ENCODE data around the gene ITIH3.
"Not testable (repeated sequence)": the region's sequence is repeated elsewhere in the genome, so short reads cannot be mapped to it uniquely, and the experiment has no call there.

Gene ITIH3

GRCh38 chr3:52775877-52776276 lies 18.7 kb upstream of the ITIH3 start:
- DNase-seq (ENCODE audit: low spot score): no peak

GRCh38 chr3:52776486-52776885 lies 18.1 kb upstream of the ITIH3 start:
- DNase-seq (ENCODE audit: low spot score): not testable (repeated sequence)

More at GRCh38 chr3:52775877-52776276, 18.7 kb upstream of the ITIH3 start:
- TF ChIP-seq, protein P1, sequence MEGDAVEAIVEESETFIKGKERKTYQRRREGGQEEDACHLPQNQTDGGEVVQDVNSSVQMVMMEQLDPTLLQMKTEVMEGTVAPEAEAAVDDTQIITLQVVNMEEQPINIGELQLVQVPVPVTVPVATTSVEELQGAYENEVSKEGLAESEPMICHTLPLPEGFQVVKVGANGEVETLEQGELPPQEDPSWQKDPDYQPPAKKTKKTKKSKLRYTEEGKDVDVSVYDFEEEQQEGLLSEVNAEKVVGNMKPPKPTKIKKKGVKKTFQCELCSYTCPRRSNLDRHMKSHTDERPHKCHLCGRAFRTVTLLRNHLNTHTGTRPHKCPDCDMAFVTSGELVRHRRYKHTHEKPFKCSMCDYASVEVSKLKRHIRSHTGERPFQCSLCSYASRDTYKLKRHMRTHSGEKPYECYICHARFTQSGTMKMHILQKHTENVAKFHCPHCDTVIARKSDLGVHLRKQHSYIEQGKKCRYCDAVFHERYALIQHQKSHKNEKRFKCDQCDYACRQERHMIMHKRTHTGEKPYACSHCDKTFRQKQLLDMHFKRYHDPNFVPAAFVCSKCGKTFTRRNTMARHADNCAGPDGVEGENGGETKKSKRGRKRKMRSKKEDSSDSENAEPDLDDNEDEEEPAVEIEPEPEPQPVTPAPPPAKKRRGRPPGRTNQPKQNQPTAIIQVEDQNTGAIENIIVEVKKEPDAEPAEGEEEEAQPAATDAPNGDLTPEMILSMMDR (IDR thresholded peaks at IDR 0.05; ENCODE audit: extremely low read depth, missing control alignments): no peak

GRCh38 chr3:52777127-52777958 lies 17.3 kb upstream of the ITIH3 start, which contains the start of gene ITIH1:
ITIH1 (plus strand) TSS chr3:52777599; CDS start chr3:52777616, 17 bp downstream.
- TF ChIP-seq, protein P1 (IDR thresholded peaks at IDR 0.05; ENCODE audit: extremely low read depth, missing control alignments): no peak
- DNase-seq (ENCODE audit: low spot score): no peak

- TF ChIP-seq, protein P1 (IDR thresholded peaks at IDR 0.05; ENCODE audit: extremely low read depth, missing control alignments): no peak
- no peak for DNase-seq (ENCODE audit: low spot score)
Observed at GRCh38 chr3:52777959-52778805, 16.4 kb upstream of the ITIH3 start.

DNA sequence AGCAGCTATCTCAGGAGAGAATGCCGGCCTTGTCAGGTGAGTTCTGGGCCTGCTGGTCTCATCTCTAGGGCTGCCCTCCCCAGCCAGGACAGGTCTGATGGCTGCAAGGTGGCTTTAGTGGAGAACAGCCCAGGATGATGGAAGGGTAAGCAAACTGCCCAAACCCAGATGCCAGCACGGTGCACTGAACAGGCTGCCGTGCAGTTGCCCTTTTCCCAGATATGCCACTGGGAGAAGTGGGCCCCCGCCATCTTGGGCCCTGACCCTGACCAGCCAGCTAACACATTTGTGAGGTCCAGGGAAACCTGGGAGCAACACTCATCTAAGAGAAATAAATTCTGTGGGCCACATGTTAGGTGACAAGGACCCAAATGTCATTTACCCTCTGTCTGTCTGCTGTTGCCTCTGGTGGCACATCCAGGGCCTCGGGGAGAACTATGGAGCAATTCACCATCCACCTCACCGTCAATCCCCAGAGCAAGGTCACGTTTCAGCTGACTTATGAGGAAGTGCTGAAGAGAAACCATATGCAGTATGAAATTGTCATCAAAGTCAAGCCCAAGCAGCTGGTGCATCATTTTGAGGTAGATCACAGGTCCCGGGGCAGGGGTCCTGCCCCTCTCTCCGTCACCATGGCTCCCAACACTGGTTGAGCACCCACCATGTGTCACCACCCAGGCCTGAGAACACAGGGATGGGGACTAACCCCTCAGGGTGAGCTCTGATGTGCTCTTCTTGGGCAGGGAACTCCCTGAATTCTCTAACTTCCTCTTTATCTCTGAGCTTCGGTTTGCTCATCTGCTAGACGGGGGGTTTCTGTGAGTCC lies 15.4 kb upstream of the ITIH3 start:
- DNase-seq (ENCODE audit: low spot score): peak; percentile 79
- TF ChIP-seq, protein P1 (IDR thresholded peaks at IDR 0.05; ENCODE audit: extremely low read depth, missing control alignments): no peak

- DNase-seq (ENCODE audit: low spot score): no peak
- TF ChIP-seq, protein P1 (IDR thresholded peaks at IDR 0.05; ENCODE audit: extremely low read depth, missing control alignments): no peak
Observed at GRCh38 chr3:52779837-52780585, 14.6 kb upstream of the ITIH3 start.

DNA sequence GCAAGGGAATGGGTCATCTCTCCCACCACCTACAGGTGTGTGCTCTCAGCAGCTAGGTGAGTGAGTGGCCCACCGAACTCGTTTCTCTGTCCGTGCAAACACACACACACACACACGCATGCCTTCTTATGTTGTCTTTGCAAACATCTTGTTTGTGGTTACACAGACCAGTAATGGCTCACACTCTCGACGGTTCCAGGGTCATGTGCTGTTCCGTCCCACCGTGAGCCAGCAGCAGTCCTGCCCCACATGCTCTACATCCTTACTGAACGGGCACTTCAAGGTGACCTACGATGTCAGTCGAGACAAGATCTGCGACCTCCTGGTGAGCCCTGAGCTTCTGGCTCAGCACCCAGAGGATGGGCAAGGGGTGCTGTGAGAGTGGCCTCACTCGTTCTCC lies 12.9 kb upstream of the ITIH3 start:
- DNase-seq (ENCODE audit: low spot score): no peak
- TF ChIP-seq, protein P1 (IDR thresholded peaks at IDR 0.05; ENCODE audit: extremely low read depth, missing control alignments): no peak

Data from GM20000 (cell line).